Mononuclear cell (primary cell): Measurements from ENCODE around the gene PKD1. TPM values are rescaled to one million over a fixed set of nuclear protein-coding genes. Genes with fewer than 3 reads are reported as not detected.
"Not testable (repeated sequence)": the region's sequence is repeated elsewhere in the genome, so short reads cannot be mapped to it uniquely, and the experiment has no call there.

Source experiments
- H3K27me3 ChIP-seq: 2 replicates; pipeline ENCODE4 v1.6.0; 2011; ENCODE audit warnings: low read length, control low read depth; ENCODE audit not compliant: insufficient read depth
- H3K4me1 ChIP-seq: 2 replicates; pipeline ENCODE4 v1.5.1; 2011; ENCODE audit warnings: mild to moderate bottlenecking, low read length, control low read depth; ENCODE audit not compliant: insufficient read depth
- H3K4me3 ChIP-seq: 2 replicates; pipeline ENCODE4 v1.5.1; 2011; ENCODE audit warnings: mild to moderate bottlenecking, low read length, moderate library complexity
- H3K9me3 ChIP-seq: 2 replicates; pipeline ENCODE4 v1.5.1; 2011; ENCODE audit warnings: low read depth, mild to moderate bottlenecking, control low read depth, low read length
- total RNA-seq: library from RNA; depleted of rRNA; stranded (reverse); fragments of >200 nt; gene quantifications from one replicate; pipeline ENCODE4 v1.2.3, GENCODE V29; 2012

PKD1 gene
- total RNA-seq, 1 donor = 49.6 TPM

DNA sequence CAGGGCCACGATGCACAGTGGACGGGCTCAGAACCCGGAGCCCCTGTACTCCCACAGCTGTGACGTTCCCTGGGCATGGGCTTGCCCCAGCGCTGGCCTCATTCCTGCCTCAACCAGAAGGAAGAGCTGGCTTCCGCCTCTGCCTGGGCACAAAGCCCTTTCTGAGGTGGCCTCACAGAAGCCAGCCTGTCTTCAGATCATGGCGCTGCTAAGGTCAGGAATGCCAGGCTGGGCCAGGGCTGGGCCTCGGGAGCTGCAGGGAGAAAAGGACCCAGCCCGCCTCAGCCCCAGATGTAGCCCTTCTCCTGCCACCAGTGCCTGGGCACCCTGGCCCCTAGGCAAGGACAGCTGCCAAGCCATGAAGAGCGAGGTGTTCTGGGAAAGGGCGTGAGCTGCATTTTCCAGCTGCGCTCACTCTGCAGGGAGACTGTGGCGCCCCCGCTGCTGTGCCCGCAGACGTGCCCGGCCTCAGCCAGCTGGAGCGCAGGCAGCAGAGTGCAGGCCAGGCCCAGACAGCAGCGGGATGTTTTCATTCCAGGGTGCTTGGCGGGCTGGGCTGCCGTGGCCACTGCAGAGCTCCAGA lies 9.4 kb downstream of the PKD1 start:
- not testable (repeated sequence) for H3K4me3 ChIP-seq, H3K9me3 ChIP-seq, H3K27me3 ChIP-seq
- H3K4me1 ChIP-seq = peaks cover 14% of the 10 kb centered on the region

DNA sequence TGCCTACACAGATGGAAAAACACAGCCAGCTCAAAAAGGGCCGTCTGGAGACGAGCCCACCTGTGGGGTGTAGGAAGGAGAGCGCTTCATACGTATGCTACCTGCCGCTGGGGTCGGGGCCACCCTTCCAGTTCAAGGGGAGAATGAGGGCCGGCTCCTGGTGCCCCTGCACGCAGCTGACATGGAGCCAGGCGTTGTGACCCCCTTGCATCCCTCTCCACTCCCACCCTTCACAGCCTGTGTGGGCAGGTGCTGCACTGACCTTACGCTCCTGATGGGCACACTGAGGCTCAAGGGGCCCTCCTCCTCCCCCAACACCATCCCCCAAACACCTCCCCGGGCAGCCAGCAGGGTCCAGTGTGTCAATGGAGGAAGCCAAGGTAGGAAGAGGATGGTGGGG lies 10.1 kb downstream of the PKD1 start:
- H3K4me1 ChIP-seq = peaks cover 14% of the 10 kb centered on the region
- H3K4me3 ChIP-seq, H3K9me3 ChIP-seq, H3K27me3 ChIP-seq: not testable (repeated sequence)

DNA sequence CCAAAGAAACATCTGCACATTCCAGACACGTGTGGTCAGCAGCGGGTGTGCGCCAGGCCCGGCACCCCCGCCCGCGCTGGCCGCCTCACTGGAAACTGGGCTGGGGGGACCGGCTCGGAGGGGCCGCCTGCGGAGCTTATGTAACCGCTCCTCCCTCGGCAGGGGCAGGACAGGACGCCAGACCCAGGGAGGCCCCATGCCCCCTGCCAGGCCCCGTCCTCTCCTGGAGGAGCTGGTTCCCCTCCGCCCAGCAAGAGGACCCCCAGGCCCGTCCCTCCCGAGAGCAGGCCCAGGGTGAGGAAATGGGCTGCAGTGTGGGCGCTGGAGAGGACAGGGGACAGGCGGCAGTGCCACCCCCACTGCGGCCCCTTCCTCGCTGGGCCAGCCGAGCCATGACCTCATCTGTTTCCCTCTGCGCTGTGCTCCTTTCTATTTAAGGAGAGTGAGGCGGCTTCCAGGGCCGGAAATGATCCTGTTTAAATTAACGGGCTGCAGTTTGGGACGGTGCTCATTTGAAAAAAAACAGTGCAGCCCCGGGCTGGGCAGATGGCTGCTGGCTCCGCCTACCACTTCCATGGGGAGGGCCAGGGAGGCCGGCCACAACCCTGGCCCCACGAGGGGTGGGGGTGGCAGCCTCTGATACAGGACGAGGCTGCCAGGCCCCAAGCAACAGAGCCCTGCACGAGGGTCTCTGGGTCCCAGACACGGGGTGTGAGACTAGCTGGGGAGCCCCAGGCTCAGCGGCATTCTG lies 10.8 kb downstream of the PKD1 start:
- H3K27me3 ChIP-seq, H3K4me3 ChIP-seq, H3K9me3 ChIP-seq: not testable (repeated sequence)
- peaks cover 14% of the 10 kb centered on the region for H3K4me1 ChIP-seq

DNA sequence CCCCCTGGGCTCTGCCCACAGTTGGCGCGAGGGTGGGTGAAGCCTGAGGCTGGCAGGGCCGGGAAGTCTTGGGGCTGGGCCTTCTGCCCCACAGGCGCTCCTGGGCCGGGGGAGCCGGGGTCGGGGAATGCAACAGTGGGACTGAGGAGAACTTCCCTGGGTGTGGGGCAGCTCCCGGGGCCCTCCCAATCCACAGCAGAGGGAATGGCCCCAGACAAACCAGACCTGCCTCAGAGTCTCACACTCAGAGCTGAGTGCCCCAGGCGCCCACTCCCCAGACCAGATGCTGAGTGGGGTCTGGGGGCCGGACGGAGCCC lies 11.4 kb downstream of the PKD1 start:
- H3K4me1 ChIP-seq = peaks cover 14% of the 10 kb centered on the region
- not testable (repeated sequence) for H3K4me3 ChIP-seq, H3K9me3 ChIP-seq, H3K27me3 ChIP-seq

DNA sequence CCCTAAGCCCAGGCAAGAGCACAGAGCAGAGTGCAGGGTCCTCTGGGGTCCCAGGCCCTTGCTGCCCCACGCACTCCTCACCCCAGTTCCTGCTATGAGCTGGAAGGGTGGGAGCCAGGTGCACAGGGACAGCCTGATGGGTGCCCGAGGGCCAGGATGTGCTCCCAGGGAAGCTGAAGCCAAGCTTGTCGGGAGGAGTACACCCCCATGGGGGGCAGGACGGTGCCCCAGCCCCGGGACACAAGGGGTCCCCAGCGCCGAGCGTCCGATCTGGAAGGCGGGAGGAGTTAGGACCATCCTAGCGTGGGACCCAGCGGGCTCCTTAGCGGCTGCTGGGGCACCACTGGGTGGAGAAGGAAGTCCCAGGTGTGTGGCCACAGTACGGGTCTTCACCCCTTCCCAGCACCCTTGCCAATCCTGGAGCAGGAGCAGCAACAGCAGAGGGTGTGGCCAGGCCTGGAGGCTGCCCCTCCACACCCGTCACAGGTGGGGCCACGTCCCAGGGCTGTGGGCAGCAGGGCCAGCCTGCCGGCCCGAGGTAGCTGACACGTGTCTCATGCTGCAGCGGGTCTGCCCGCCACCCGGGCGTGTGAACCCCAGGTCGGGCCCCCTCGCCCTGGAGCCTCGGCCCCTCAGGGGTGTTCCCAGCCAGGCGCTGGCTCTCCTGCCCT lies 11.9 kb downstream of the PKD1 start:
- H3K9me3 ChIP-seq, H3K4me3 ChIP-seq, H3K27me3 ChIP-seq: not testable (repeated sequence)
- peaks cover 13% of the 10 kb centered on the region for H3K4me1 ChIP-seq

DNA sequence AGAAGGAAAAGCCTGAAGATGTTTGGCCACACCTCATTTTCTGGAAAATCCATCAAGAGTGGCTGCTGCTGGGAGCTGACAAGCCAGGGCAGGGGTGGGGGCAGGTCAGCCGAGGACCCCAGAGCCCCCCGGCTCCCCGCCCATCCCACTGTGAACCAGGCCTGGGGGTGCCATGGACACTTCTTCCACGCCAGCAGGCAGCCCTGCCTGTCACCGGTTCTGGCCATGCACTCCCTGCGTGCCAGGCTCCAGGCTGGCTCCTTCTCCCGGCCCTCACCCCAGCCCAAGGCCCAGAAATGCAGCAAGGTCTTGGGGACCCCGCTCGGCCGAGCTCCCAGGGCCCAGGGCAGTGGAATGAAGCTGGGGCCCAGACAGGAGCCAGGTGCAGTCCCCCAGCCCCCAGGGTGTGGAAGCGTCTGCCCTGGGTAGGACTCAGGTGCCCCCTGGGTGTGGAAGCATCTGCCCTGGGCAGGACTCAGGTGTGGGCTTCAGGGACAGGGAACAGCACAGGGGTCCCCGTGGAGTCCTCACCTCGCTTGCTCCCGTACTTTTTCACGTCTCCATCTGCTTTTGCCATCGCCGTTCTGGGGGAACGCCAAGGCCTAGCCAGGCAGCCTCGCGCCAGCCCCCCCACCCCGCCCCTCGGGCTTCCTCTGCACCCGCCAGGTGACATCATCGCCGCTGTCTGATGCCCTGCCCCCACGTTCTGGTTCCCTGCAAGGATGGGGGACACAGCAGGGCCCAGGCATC lies 12.6 kb downstream of the PKD1 start:
- H3K4me1 ChIP-seq, H3K27me3 ChIP-seq, H3K4me3 ChIP-seq, H3K9me3 ChIP-seq: not testable (repeated sequence)

DNA sequence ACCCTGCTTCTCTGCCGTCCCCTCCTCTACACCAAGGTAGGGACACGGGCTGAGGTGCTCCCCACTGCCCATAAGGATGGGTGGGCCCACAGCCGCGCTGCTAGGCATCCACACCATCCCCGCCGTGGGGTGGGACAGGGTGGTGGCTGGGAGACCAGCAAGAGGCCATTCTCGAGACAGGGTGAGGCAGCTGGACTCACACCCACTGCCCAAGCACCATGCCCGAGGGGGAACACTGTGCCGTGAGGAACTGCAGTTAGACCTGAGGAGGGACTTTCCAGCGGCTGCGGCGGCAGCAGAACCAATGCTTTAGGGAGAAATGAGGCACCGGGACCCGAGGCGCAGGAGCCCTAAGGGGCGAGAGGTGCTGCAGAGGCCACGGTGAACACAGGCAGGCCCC lies 13.3 kb downstream of the PKD1 start:
- Histone ChIP-seq H3K4me1 (peaks cover 7% of the 10 kb centered on the region), H3K4me3 (no peak overlapping the region), H3K27me3 (no peaks in the 10 kb centered on the region), H3K9me3 (no peaks in the 10 kb centered on the region)

DNA sequence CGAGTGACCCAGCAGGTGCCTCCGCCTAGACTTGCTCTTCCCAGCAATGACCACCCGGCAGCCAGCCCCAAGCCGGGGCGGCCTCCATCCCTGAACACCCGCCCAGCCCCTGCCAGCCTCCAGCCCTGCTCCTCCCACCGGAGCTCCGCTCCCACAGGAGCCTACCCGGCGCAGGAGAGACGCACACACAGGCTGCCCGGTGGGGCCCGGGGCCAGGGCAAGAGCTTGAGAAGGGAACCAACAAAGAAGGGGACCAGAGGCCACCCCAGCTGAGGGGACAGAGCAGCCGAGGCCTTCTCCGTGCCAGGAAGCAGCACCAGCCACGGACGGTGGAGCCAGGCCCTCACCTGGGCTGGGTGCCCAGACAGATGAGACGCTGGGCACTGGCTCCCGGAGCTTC lies 13.8 kb downstream of the PKD1 start:
- Histone ChIP-seq H3K4me3 (no peak overlapping the region), H3K9me3 (no peaks in the 10 kb centered on the region), H3K4me1 (peaks cover 7% of the 10 kb centered on the region), H3K27me3 (no peaks in the 10 kb centered on the region)

DNA sequence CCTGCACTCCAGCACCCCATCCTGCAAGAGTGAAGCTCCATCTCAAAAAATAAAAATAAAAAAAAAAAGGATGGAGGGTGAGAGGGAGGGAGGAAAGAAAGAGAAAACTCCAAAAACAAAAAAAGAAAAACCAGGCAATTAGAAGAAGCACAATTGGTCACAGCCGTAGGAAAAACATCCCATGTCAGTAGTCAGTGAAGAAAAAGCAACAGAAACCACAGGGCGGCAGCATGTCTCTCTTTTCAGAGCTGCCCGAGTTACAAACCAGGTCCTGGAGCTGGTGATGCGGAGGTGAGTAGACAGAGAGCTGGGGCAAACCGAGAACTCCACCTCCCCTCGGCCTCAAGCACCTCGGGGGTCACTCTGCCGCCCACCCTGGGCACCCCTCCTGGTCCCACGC lies 14.4 kb downstream of the PKD1 start:
- H3K27me3 ChIP-seq, H3K9me3 ChIP-seq, H3K4me3 ChIP-seq, H3K4me1 ChIP-seq: not testable (repeated sequence)

DNA sequence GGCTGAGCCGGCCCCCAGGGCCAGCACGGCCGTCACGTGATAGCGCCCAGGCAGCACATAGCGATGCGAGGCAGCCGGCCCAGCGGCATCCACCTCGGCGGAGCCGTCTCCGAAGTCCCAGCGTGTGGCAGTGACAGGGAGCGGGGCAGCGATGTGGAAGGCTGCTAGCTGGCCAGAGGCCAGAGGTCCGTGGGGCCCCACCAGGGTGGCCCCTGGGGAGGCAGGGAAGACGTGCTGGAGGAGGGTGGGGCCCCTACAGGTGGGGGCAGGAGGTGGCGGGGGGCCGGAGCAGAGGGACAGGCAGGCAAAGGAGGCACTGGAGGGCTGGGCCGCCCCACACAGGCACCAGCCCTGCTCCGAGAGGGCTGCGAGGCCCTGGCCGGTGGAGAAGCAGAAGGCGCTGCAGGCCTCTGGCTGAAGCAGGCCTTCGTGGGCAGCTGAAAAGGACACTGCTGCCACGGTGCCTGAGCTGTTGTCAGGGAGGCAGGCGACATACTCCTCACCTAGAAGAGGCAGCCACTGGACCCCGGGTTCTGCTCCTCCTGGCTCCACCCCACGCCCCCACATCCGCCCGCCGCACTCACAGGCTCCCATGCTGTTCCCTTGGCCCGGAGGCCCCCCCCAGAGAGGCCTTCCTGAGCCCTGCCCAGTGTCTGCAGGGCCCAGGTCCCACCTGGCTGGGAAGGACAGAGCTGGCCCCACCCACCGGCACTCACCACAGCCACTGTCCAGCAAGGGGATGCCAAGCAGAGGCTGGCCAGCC lies 17.6 kb downstream of the PKD1 start:
- H3K4me1 ChIP-seq, H3K27me3 ChIP-seq, H3K9me3 ChIP-seq, H3K4me3 ChIP-seq: not testable (repeated sequence)

DNA sequence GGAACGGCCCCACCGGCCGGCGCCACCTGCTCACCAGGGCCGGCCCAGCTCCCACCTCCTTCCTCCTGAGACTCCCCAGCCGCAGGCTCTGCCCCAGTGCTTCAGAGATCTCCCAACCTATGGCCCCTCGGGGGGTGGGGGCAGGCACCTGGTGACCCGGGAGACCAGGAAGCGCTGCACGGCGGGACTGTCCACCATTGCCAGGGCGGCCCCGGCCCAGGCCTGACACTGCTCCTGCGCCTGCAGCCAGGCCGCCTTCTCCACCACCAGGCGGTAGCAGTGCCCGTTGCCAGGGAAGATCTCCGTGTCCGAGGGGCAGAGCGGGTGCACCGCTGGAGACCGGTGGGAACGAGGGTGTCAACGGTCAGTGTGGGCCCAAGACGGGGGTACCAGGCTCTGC lies 18.4 kb downstream of the PKD1 start:
- H3K4me1 ChIP-seq, H3K9me3 ChIP-seq, H3K27me3 ChIP-seq, H3K4me3 ChIP-seq: not testable (repeated sequence)

DNA sequence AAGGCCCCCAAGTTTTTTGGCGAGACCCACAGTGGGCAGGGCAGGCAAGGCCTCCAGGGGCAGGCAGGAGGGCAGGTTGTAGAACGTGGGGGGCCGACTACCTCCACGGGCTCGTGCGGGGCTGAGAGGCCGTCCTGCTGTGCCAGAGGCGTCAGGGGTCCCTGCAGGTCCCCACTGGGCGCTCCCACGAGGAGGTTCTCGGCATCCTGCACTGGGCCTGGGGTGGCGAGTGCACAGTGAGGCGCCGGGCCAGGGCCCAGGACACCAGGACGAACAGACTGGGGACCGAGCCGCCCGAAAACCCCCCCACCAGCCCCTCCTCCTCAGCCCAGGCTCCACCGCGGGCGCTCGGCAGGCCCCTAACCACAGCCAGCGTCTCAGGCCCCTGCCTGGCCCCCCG lies 19.3 kb downstream of the PKD1 start:
- not testable (repeated sequence) for H3K4me1 ChIP-seq, H3K4me3 ChIP-seq, H3K27me3 ChIP-seq, H3K9me3 ChIP-seq

DNA sequence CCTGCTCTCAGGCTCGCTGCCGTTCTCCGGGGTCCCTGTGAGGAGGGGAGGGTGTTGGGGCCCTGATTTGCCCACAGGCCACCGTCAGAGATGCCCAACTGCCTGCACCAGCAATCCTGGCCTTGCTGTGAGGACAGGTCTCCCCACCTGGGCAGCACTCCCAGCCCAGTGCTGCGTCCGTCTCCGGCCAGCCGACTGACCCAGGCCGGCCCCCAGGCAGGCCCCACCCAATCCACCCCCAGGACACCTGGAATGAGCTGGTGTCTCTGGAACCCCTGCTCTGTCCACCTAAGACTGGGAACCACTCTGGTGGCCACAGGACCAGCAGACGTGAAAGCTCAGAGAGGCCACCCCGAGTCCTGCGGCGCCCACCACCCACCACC lies 20.1 kb downstream of the PKD1 start:
- H3K27me3 ChIP-seq = no peaks in the 10 kb centered on the region
- H3K4me1 ChIP-seq = no peaks in the 10 kb centered on the region
- H3K9me3 ChIP-seq = no peaks in the 10 kb centered on the region
- H3K4me3 ChIP-seq = no peak overlapping the region

DNA sequence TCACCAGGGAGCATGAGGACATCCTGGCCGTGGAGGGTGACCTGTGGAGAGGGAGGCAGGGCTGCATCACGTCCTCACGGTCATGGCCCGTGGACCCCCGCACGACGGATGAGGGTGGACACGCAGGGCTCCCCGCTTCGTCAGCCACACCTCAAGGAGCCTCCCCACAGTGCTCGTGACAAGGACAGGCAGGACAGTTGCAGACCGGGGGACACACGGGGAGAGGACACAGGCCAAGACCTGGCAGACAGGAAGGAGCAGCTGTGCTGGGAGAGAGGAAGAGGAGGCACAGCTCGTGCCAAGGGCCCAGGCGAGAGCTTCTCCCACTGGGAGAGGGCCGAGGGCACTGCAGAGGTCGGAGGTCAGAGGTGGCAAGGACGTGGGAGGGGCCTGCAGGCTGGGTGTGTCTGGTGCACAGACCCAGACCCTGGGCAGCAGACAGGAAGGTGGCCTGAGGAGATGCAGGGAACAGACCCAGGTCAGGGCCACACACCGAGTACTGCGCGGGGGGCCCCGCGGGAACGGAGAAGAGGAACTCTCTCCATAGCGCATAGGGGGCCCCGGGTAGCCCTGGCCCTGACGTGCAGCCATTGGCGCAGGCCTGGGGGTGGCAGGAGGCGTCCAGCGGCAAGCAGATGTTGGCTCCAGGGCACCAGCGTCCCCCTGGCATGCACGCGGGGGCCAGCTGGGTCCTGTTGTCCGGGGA lies 20.7 kb downstream of the PKD1 start:
- H3K4me1 ChIP-seq, H3K9me3 ChIP-seq, H3K27me3 ChIP-seq, H3K4me3 ChIP-seq: not testable (repeated sequence)

DNA sequence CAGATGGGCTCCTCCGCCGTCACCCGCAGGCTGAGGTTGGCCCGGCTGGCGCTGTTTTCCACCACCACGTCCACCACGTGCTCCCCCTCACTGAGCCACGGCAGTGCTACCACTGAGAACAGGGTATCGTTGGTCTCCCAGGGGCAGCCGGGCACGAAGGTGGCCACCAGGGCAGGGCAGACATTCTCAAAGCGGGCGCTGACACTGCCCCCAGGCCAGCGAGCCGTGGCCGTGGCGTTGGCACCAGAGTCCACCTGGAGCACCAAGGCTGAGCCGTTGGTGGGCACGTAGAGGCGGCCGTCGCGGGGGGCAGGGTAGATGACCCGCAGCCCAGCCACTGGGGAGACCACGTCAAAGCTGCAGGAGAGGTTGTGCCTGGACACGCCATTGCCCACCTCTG lies 21.5 kb downstream of the PKD1 start:
- H3K9me3 ChIP-seq, H3K4me3 ChIP-seq, H3K27me3 ChIP-seq, H3K4me1 ChIP-seq: not testable (repeated sequence)
